ENCODE data around the gene MRPL12. TPM values are rescaled to one million over a fixed set of nuclear protein-coding genes. Genes with fewer than 3 reads are reported as not detected.
A peak's percentile ranks its signal among the peaks of the same experiment; 100 is the strongest.

Gene MRPL12
- total and polyA plus RNA-seq, 2 of the 13 experiments (the other 11 are each of a cell fraction or from before 2014, with no cell fraction given), result 39.1 to 94.1 TPM

DNA sequence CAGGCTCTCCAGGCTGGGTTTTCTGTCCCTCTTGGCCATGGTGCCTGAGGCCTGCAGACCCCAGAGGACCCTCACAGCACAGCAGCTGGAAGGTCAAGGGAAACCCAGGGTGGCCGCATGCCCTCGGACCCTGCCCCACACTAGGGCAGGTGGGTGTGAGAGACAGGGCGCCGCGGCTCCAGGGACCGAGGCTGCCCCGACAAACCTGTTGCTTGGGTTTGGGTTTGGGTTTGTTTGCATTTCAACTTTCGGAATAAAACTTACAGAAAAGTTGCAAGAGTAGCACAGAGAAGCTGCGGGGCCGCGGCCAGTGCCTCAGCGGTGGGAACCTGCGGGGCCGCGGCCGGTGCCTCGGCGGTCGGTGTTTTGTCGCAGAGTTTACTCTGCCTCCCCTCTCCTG is 11.6 kb upstream of the MRPL12 start:
- 99% methylated on average over 18 of the region's 20 CpGs for WGBS (ENCODE audit: low lambda C conversion rate)
- Histone ChIP-seq H3K36me3 (replicated peaks in 1 of 2; ENCODE audit: control insufficient read depth in 1 of 2, insufficient read depth in 2 of 2, low read length in 2 of 2) (peaks cover 78 to 97% of the 10 kb centered on the region in 2 experiments), H3K4me2 (ENCODE audit: low read depth, low read length) (no peak overlapping the region), H3K27me3 (ENCODE audit: control insufficient read depth in 1 of 2, insufficient read depth in 2 of 2, low read length in 2 of 2) (no peaks in the 10 kb centered on the region; a peak in 1 of 5 replicates), H3K4me1 (ENCODE audit: insufficient read depth, low read length) (no peaks in the 10 kb centered on the region), H3K79me2 (ENCODE audit: insufficient read depth, low read length) (no peaks in the 10 kb centered on the region), H3K27ac (ENCODE audit: extremely low read length, insufficient read depth, low read length) (no peak overlapping the region), H3K9ac (ENCODE audit: insufficient read depth, low read depth, low read length) (no peak overlapping the region), H4K20me1 (ENCODE audit: insufficient read depth, low read length) (no peaks in the 10 kb centered on the region), H3K9me3 (ENCODE audit: low read length) (no peaks in the 10 kb centered on the region), H3K4me3 (replicated peaks in 1 of 3; ENCODE audit: insufficient read depth in 1 of 3, low read depth in 2 of 3, low read length in 3 of 3) (no peak overlapping the region), H2AFZ (ENCODE audit: low read length) (no peak overlapping the region)
- no TSS peak for BruUV-seq (replicated peaks)
- DNase-seq (ENCODE audit: low spot score), result no peak
- POLR2A ChIA-PET, result no interaction called here
- ATAC-seq, result no peak
- no peak for FAIRE-seq
- TF ChIP-seq RBFOX2 (IDR thresholded peaks at IDR 0.05; ENCODE audit: low read depth, low read length) (peak; percentile 62), ZNF572 (CRISPR knock-in tag; IDR thresholded peaks at IDR 0.05) (no peak)
- in situ Hi-C loops (cut with HindIII; ENCODE audit: extremely low pct_ligation_motif_present, low pct_unique_long_range_greater_than_20kb) (no loop called here), intact Hi-C loops (cut with micrococcal nuclease; ENCODE audit: unreplicated experiment) (no loop called here)
- CTCF ChIA-PET (ENCODE audit: low intra/inter-chr PET ratio, low total read pairs), result no interaction called here

DNA sequence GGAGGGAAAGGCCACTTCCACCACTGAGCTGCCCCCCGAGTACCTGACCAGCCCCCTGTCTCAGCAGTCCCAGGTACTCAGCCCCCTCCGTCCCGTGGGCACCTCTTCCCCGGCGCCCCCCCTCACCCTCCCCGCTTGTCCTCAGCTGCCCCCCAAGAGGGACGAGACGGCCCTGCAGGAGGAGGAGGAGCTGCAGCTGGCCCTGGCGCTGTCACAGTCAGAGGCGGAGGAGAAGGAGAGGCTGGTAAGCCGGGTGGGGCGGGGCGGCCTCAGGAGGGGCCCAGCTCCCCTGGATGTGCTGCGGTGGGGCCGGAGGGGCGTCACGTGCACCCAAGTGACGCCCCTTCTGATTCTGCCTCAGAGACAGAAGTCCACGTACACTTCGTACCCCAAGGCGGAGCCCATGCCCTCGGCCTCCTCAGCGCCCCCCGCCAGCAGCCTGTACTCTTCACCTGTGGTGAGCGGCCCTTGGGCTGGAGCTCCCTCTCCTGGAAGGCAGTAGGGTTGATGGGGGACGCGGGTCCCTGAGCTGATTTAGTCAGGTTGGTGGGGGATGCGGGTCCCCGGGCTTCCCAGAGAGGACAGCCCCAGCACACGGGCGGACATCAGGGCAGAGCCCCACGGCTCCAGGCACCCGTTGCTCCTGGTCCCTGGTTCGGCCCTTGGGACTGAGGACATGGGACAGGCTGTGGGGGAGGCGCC is 9.5 kb upstream of the MRPL12 start:
- no peaks in the 10 kb centered on the region; the same call in 1 of the 2 replicates for H4K20me1 ChIP-seq (ENCODE audit: insufficient read depth, low read length)
- in situ Hi-C loops (cut with HindIII; ENCODE audit: extremely low pct_ligation_motif_present, low pct_unique_long_range_greater_than_20kb) (no loop called here), intact Hi-C loops (cut with micrococcal nuclease; ENCODE audit: unreplicated experiment) (no loop called here)
- H3K4me1 ChIP-seq (ENCODE audit: insufficient read depth, low read length), result no peaks in the 10 kb centered on the region
- peaks cover 5% of the 10 kb centered on the region for H3K79me2 ChIP-seq (ENCODE audit: insufficient read depth, low read length)
- H3K4me2 ChIP-seq (ENCODE audit: low read depth, low read length), result no peak overlapping the region
- H2AFZ ChIP-seq (ENCODE audit: low read length), result no peak overlapping the region
- H3K36me3 ChIP-seq (replicated peaks in 1 of 2; ENCODE audit: control insufficient read depth in 1 of 2, insufficient read depth in 2 of 2, low read length in 2 of 2), result peaks cover 71 to 92% of the 10 kb centered on the region in 2 experiments
- H3K27me3 ChIP-seq (ENCODE audit: control insufficient read depth in 1 of 2, insufficient read depth in 2 of 2, low read length in 2 of 2), result no peaks in the 10 kb centered on the region; a peak in 1 of 5 replicates
- ATAC-seq, result peak; percentile 31
- ChIA-PET POLR2A (interaction anchor here (0.9 to 2.1 kb wide), 5 partner anchors 9 to 28 kb away, joined by 3 to 8 read pairs (median 5); partner anchors contain the start of genes ARL16, HGS and MRPL12), CTCF (ENCODE audit: low intra/inter-chr PET ratio, low total read pairs) (no interaction called here)
- H3K4me3 ChIP-seq (replicated peaks in 1 of 3; ENCODE audit: insufficient read depth in 1 of 3, low read depth in 2 of 3, low read length in 3 of 3), result no peak overlapping the region
- no peak for DNase-seq (ENCODE audit: low spot score)
- no peak overlapping the region for H3K27ac ChIP-seq (ENCODE audit: extremely low read length, insufficient read depth, low read length)
- H3K9ac ChIP-seq (ENCODE audit: insufficient read depth, low read depth, low read length), result no peak overlapping the region
- WGBS (ENCODE audit: low lambda C conversion rate), result 95% methylated on average over 32 of the region's 35 CpGs
- FAIRE-seq, result no peak
- H3K9me3 ChIP-seq (ENCODE audit: low read length), result no peaks in the 10 kb centered on the region
- no TSS peak for BruUV-seq (replicated peaks)
- TF ChIP-seq, protein P1, sequence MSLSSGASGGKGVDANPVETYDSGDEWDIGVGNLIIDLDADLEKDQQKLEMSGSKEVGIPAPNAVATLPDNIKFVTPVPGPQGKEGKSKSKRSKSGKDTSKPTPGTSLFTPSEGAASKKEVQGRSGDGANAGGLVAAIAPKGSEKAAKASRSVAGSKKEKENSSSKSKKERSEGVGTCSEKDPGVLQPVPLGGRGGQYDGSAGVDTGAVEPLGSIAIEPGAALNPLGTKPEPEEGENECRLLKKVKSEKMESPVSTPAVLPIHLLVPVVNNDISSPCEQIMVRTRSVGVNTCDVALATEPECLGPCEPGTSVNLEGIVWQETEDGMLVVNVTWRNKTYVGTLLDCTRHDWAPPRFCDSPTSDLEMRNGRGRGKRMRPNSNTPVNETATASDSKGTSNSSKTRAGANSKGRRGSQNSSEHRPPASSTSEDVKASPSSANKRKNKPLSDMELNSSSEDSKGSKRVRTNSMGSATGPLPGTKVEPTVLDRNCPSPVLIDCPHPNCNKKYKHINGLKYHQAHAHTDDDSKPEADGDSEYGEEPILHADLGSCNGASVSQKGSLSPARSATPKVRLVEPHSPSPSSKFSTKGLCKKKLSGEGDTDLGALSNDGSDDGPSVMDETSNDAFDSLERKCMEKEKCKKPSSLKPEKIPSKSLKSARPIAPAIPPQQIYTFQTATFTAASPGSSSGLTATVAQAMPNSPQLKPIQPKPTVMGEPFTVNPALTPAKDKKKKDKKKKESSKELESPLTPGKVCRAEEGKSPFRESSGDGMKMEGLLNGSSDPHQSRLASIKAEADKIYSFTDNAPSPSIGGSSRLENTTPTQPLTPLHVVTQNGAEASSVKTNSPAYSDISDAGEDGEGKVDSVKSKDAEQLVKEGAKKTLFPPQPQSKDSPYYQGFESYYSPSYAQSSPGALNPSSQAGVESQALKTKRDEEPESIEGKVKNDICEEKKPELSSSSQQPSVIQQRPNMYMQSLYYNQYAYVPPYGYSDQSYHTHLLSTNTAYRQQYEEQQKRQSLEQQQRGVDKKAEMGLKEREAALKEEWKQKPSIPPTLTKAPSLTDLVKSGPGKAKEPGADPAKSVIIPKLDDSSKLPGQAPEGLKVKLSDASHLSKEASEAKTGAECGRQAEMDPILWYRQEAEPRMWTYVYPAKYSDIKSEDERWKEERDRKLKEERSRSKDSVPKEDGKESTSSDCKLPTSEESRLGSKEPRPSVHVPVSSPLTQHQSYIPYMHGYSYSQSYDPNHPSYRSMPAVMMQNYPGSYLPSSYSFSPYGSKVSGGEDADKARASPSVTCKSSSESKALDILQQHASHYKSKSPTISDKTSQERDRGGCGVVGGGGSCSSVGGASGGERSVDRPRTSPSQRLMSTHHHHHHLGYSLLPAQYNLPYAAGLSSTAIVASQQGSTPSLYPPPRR (CRISPR knock-in tag; IDR thresholded peaks at IDR 0.05; ENCODE audit: borderline replicate concordance), result no peak
- TF ChIP-seq, protein P2, sequence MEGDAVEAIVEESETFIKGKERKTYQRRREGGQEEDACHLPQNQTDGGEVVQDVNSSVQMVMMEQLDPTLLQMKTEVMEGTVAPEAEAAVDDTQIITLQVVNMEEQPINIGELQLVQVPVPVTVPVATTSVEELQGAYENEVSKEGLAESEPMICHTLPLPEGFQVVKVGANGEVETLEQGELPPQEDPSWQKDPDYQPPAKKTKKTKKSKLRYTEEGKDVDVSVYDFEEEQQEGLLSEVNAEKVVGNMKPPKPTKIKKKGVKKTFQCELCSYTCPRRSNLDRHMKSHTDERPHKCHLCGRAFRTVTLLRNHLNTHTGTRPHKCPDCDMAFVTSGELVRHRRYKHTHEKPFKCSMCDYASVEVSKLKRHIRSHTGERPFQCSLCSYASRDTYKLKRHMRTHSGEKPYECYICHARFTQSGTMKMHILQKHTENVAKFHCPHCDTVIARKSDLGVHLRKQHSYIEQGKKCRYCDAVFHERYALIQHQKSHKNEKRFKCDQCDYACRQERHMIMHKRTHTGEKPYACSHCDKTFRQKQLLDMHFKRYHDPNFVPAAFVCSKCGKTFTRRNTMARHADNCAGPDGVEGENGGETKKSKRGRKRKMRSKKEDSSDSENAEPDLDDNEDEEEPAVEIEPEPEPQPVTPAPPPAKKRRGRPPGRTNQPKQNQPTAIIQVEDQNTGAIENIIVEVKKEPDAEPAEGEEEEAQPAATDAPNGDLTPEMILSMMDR (CRISPR knock-in tag; IDR thresholded peaks at IDR 0.05), result peak; percentile 48
- TF ChIP-seq SETDB1 (CRISPR knock-in tag; IDR thresholded peaks at IDR 0.05; ENCODE audit: borderline replicate concordance) (no peak), RAD21 (CRISPR knock-in tag; IDR thresholded peaks at IDR 0.05) (peak; percentile 59; the same call in 1 of the 2 replicates), HES4 (CRISPR knock-in tag; IDR thresholded peaks at IDR 0.05; ENCODE audit: borderline replicate concordance) (0 out of 2 replicates have a peak, but pooled peaks have one; percentile 42), AGO2 (optimal IDR thresholded peaks at IDR 0.05; ENCODE audit: low read depth, low read length) (peak; percentile 80), AGO1 (IDR thresholded peaks at IDR 0.05; ENCODE audit: low read depth, low read length, poor library complexity, severe bottlenecking) (peak; percentile 37)

Measured in HepG2 (cell line).